ENCODE results near the gene NPTX1. TPM values are rescaled to one million over a fixed set of nuclear protein-coding genes. Genes with fewer than 3 reads are reported as not detected.

The NPTX1 gene
- total and polyA plus RNA-seq, 2 experiments from 2014 or later = not detected

GRCh38 chr17:80426671-80427326 is 49.6 kb downstream of the NPTX1 start:
- H3K36me3 ChIP-seq = no peaks in the 10 kb centered on the region
- peak; percentile 90 for TF ChIP-seq CTCF (IDR thresholded peaks at IDR 0.05; ENCODE audit: low read depth, low read length)
- no peaks in the 10 kb centered on the region for H3K9me3 ChIP-seq (ENCODE audit: low read depth)

GRCh38 chr17:80425835-80426426 is 50.5 kb downstream of the NPTX1 start:
- Histone ChIP-seq H3K4me3 (no peak overlapping the region), H3K4me1 (ENCODE audit: low read depth) (no peaks in the 10 kb centered on the region), H3K27ac (no peak overlapping the region), H3K9me3 (ENCODE audit: low read depth) (no peaks in the 10 kb centered on the region), H3K27me3 (no peaks in the 10 kb centered on the region), H3K36me3 (no peaks in the 10 kb centered on the region)
- TF ChIP-seq CTCF (IDR thresholded peaks at IDR 0.05; ENCODE audit: low read depth, low read length) = no peak
- no peak for DNase-seq (ENCODE audit: low read depth in 1 of 2, low spot score in 1 of 2)

More at GRCh38 chr17:80426671-80427326, 49.6 kb downstream of the NPTX1 start:
- no peak overlapping the region for H3K27ac ChIP-seq
- H3K27me3 ChIP-seq = no peaks in the 10 kb centered on the region
- peak; percentile 68 to 85 for DNase-seq (ENCODE audit: low read depth in 1 of 2, low spot score in 1 of 2)
- H3K4me3 ChIP-seq = no peak overlapping the region
- no peaks in the 10 kb centered on the region for H3K4me1 ChIP-seq (ENCODE audit: low read depth)

GRCh38 chr17:80424878-80425765 is 51.3 kb downstream of the NPTX1 start:
- no peak for DNase-seq (ENCODE audit: low read depth in 1 of 2, low spot score in 1 of 2)
- Histone ChIP-seq H3K27me3 (no peaks in the 10 kb centered on the region), H3K27ac (no peak overlapping the region), H3K4me3 (no peak overlapping the region), H3K9me3 (ENCODE audit: low read depth) (no peaks in the 10 kb centered on the region), H3K4me1 (ENCODE audit: low read depth) (no peaks in the 10 kb centered on the region), H3K36me3 (no peaks in the 10 kb centered on the region)
- TF ChIP-seq CTCF (IDR thresholded peaks at IDR 0.05; ENCODE audit: low read depth, low read length) = no peak

DNA sequence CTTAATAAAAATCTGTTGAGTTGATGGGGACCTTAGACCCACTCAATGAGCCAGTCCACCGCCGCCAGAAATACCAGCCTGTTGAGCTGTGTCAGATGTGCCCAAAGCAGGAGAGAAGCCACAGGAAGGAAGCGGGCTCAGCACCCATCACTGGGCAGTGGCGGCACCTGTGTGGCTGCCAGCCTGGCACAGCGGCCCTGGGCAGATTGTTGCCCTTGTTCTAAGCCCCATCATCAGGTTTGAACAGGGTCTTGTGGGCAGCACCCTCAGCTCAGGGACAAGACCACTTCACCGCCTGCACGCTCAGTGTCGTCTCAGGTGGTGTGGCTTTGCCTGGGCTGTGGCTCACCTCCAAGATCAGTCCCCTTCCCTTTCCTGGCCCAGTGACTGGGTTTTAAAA is 52.1 kb downstream of the NPTX1 start:
- no peak for TF ChIP-seq CTCF (IDR thresholded peaks at IDR 0.05; ENCODE audit: low read depth, low read length)
- H3K4me1 ChIP-seq (ENCODE audit: low read depth) = no peaks in the 10 kb centered on the region
- DNase-seq (ENCODE audit: low read depth in 1 of 2, low spot score in 1 of 2) = no peak

DNA sequence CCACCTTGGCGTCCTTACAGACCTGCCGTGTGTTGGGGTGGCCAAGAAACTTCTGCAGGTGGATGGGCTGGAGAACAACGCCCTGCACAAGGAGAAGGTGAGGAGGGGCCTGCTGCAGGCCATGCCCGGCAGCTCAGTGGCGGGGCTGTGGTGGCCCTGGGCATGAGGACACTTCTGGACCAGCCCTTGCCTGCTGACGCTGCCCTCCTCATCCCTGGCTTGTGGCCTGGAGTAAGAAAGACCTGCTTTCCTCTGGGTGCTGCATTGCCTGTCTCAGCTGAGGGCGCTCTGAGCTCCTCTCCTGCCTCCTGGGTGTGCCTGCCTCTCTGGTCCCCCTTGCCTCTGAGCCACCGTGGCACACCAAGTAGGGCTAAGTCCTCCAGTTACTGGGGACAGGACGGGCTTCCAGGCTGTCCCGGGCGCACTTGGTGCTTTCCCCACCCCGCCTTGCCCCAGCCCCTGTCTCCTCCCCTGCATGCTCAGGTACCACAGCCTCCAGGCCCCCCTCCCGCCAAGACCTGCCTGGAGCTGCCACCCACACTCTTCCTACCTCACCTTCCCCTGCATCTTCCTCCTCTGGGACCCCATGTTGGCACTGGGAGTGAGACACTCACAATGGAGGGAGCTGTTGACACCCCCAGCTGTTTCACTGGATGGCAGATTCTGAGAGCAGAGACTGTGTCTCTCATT is 52.7 kb downstream of the NPTX1 start:
- no peaks in the 10 kb centered on the region for H3K4me1 ChIP-seq (ENCODE audit: low read depth)
- no peak for DNase-seq (ENCODE audit: low read depth in 1 of 2, low spot score in 1 of 2)
- TF ChIP-seq CTCF (IDR thresholded peaks at IDR 0.05; ENCODE audit: low read depth, low read length) = no peak
- H3K27me3 ChIP-seq = no peaks in the 10 kb centered on the region
- no peak overlapping the region for H3K27ac ChIP-seq
- no peaks in the 10 kb centered on the region for H3K36me3 ChIP-seq
- no peak overlapping the region for H3K4me3 ChIP-seq
- no peaks in the 10 kb centered on the region for H3K9me3 ChIP-seq (ENCODE audit: low read depth)

More for the DNA sequence above, 52.1 kb downstream of the NPTX1 start:
- Histone ChIP-seq H3K4me3 (no peak overlapping the region), H3K27ac (no peak overlapping the region), H3K9me3 (ENCODE audit: low read depth) (no peaks in the 10 kb centered on the region), H3K36me3 (no peaks in the 10 kb centered on the region), H3K27me3 (no peaks in the 10 kb centered on the region)

Measured in cardiac muscle cell (in vitro differentiated cells and primary cell).